Natural killer cell (primary cell): ENCODE results near the gene MED17. TPM values are rescaled to one million over a fixed set of nuclear protein-coding genes. Genes with fewer than 3 reads are reported as not detected.

Experiments used
- ATAC-seq, 3 donors: fragments of 150-1000 bp in 2 of 3; fragments of 200-7000 bp in 1 of 3; cut with Tn5 transposase; 1 replicate in 1 of 3; 2 replicates in 2 of 3; pipeline ENCODE4 v1.10.0; 2021; ENCODE audit warnings: mild to moderate bottlenecking in 2 of 3, moderate library complexity in 2 of 3
- DNase-seq, 2 donors: peaks; one replicate each; pipeline versions ENCODE4 v3.0.0 to v3.0.0-alpha.2; 2013 to 2021; ENCODE audit warnings: mixed read lengths in 1 of 2
- H3K27ac ChIP-seq: one replicate; pipeline ENCODE4 v1.5.1; 2013; ENCODE audit warnings: mild to moderate bottlenecking, low read length
- H3K27me3 ChIP-seq: one replicate; pipeline ENCODE4 v1.6.1; 2013; ENCODE audit warnings: low read length; ENCODE audit not compliant: control insufficient read depth, insufficient read depth
- H3K36me3 ChIP-seq: one replicate; pipeline ENCODE4 v1.6.1; 2013; ENCODE audit warnings: low read length; ENCODE audit not compliant: control insufficient read depth, insufficient read depth
- H3K4me1 ChIP-seq: one replicate; pipeline ENCODE4 v1.6.1; 2013; ENCODE audit warnings: low read length; ENCODE audit not compliant: control insufficient read depth, insufficient read depth
- H3K4me3 ChIP-seq: one replicate; pipeline ENCODE4 v1.5.1; 2013; ENCODE audit warnings: low read length
- H3K9me3 ChIP-seq: one replicate; pipeline ENCODE4 v1.6.1; 2013; ENCODE audit warnings: low read length; ENCODE audit not compliant: control insufficient read depth, insufficient read depth
- H3K27ac Mint-ChIP-seq, 2 donors: one replicate each; pipeline ENCODE4 v1.8.0; 2022; ENCODE audit warnings: mild to moderate bottlenecking in 2 of 2, mixed read lengths in 2 of 2, moderate library complexity in 1 of 2
- H3K27me3 Mint-ChIP-seq, 2 donors: one replicate each; pipeline ENCODE4 v1.8.0; 2022; ENCODE audit warnings: low read depth in 2 of 2, mixed read lengths in 2 of 2
- H3K36me3 Mint-ChIP-seq: one replicate; pipeline ENCODE4 v1.8.0; 2022; ENCODE audit warnings: mixed read lengths
- H3K4me1 Mint-ChIP-seq, 2 donors: one replicate each; pipeline ENCODE4 v1.8.0; 2022; ENCODE audit warnings: mixed read lengths in 2 of 2
- H3K4me3 Mint-ChIP-seq: one replicate; pipeline ENCODE4 v1.8.0; 2022; ENCODE audit warnings: mild to moderate bottlenecking, moderate library complexity, mixed read lengths
- H3K9me3 Mint-ChIP-seq, 2 donors: one replicate each; pipeline ENCODE4 v1.8.0; 2022; ENCODE audit warnings: mixed read lengths in 2 of 2
- WGBS: methylation state at CpG from one replicate; pipeline ENCODE4 v1.1.7; 2013; ENCODE audit warnings: missing lambda C conversion rate; ENCODE audit not compliant: insufficient coverage; 5-methylcytosine and 5-hydroxymethylcytosine counted together
- intact Hi-C: fragments of 100-400 bp; cut with micrococcal nuclease; formaldehyde crosslinking; loops from one replicate; pipeline ENCODE4 v1.14.2; 2022
- total RNA-seq, 4 donors: library from RNA; stranded (reverse); fragments of 120-200 nt in 1 of 4; gene quantifications; one replicate each; pipeline versions ENCODE4 v1.2.3 to v1.2.4, GENCODE V29; 2013 to 2022
- TF ChIP-seq, protein P1 (sequence below): fragments of 200-600 bp; IDR thresholded peaks from one replicate; pipeline ENCODE4 v1.8.0; 2022; ENCODE audit warnings: antibody characterized with exemption

MED17 gene
- total RNA-seq, 3 donors from 2014 or later (not counting 1 experiment from before 2014, with no cell fraction given) = 48.8 to 71.5 (median 66.4) TPM

DNA sequence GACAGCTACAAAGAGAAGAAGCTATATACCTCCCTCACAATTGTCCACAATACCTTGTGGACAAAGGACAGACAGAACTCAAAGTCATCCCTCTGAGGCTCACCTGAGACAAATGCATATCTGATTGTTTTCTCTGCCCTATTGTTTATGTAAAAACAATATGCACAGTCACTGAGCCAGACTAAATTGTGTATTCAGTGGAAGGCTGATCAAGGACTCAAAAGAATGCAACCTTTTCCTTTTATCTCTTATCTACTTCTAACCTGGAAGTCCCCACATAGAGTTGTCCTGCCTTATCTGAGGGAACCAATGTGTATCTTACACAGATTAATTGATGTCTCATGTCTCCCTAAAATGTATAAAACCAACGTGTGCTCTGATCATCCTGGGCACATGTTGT, 13.9 kb upstream of the MED17 start:
- intact Hi-C loops = no loop called here
- Histone ChIP-seq H3K27ac (no peak overlapping the region), H3K36me3 (no peaks in the 10 kb centered on the region), H3K4me1 (no peaks in the 10 kb centered on the region), H3K27me3 (no peaks in the 10 kb centered on the region), H3K9me3 (peaks cover 3% of the 10 kb centered on the region), H3K4me3 (no peak overlapping the region)
- 61% methylated on average over 1 of the region's 1 CpG for WGBS
- DNase-seq (no peak), ATAC-seq (no peak)
- peaks cover 0 to 2% of the 10 kb centered on the region in 2 donors for H3K9me3 Mint-ChIP-seq
- no peaks in the 10 kb centered on the region for H3K27me3 Mint-ChIP-seq
- TF ChIP-seq, protein P1, sequence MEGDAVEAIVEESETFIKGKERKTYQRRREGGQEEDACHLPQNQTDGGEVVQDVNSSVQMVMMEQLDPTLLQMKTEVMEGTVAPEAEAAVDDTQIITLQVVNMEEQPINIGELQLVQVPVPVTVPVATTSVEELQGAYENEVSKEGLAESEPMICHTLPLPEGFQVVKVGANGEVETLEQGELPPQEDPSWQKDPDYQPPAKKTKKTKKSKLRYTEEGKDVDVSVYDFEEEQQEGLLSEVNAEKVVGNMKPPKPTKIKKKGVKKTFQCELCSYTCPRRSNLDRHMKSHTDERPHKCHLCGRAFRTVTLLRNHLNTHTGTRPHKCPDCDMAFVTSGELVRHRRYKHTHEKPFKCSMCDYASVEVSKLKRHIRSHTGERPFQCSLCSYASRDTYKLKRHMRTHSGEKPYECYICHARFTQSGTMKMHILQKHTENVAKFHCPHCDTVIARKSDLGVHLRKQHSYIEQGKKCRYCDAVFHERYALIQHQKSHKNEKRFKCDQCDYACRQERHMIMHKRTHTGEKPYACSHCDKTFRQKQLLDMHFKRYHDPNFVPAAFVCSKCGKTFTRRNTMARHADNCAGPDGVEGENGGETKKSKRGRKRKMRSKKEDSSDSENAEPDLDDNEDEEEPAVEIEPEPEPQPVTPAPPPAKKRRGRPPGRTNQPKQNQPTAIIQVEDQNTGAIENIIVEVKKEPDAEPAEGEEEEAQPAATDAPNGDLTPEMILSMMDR = no peak
- H3K4me1 Mint-ChIP-seq = no peaks in the 10 kb centered on the region
- H3K27ac Mint-ChIP-seq = no peak overlapping the region
- no peak overlapping the region for H3K4me3 Mint-ChIP-seq
- no peaks in the 10 kb centered on the region for H3K36me3 Mint-ChIP-seq

DNA sequence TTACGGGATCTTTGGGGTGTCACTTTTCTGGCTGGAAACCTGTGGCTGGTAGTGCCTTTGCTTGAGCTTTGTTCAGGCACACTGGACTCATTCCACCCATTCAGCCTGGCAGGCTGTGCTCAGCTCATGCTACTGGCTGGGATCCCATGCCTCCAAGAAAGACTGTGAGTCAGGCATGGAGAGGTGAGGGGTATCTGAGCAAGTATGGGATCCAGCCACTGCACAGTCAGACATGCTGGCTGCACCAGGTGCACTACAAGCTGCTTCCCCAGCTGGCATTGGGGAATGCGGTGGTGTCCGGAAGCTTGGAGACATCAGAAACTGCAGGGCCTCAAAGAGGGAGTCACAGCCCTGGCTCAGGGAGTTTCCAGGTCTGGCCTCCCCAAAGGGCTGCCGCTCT, 12.0 kb upstream of the MED17 start:
- no peaks in the 10 kb centered on the region for H3K27me3 Mint-ChIP-seq
- H3K4me3 Mint-ChIP-seq = no peak overlapping the region
- intact Hi-C loops = no loop called here
- no peaks in the 10 kb centered on the region for H3K4me1 ChIP-seq
- no peaks in the 10 kb centered on the region for H3K27me3 ChIP-seq
- H3K4me1 Mint-ChIP-seq = no peaks in the 10 kb centered on the region
- no peak overlapping the region for H3K4me3 ChIP-seq
- no peak for DNase-seq
- no peaks in the 10 kb centered on the region for H3K36me3 ChIP-seq
- H3K36me3 Mint-ChIP-seq = no peaks in the 10 kb centered on the region
- TF ChIP-seq, protein P1 = no peak
- no peak overlapping the region for H3K27ac ChIP-seq
- no peak overlapping the region for H3K27ac Mint-ChIP-seq
- no peaks in the 10 kb centered on the region for H3K9me3 Mint-ChIP-seq
- 97% methylated on average over 4 of the region's 4 CpGs for WGBS
- H3K9me3 ChIP-seq = peaks cover 3% of the 10 kb centered on the region
- no peak for ATAC-seq

DNA sequence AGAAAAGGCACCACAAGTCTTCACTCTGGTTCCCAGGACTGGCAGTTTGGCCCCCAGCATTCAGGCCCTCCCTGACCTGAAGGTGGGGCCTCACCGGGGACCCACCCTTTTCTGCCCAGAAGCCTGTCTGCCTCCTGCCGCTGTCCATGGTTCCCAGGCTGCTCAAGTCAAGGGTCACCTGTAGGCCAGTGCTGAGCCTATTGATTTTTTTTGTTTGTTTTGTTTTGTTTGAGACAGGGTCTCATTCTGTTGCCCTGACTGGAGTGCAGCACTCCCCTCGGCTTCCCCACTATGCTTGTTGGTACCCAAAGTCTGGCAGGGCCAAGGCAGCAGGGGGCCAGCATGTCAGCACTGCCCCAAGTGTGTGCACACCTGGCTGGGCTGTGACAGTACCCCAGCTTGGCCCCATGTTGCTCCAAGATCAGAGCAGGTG, 11.0 kb upstream of the MED17 start:
- ATAC-seq = no peak
- peaks cover 3% of the 10 kb centered on the region for H3K9me3 ChIP-seq

More for the DNA sequence above, 11.0 kb upstream of the MED17 start:
- Mint-ChIP-seq H3K4me1 (no peaks in the 10 kb centered on the region), H3K27me3 (no peaks in the 10 kb centered on the region), H3K27ac (no peak overlapping the region), H3K9me3 (no peaks in the 10 kb centered on the region), H3K4me3 (no peak overlapping the region), H3K36me3 (no peaks in the 10 kb centered on the region)
- H3K27ac ChIP-seq = no peak overlapping the region
- intact Hi-C loops = no loop called here
- no peaks in the 10 kb centered on the region for H3K27me3 ChIP-seq
- 96% methylated on average over 3 of the region's 3 CpGs for WGBS
- no peak overlapping the region for H3K4me3 ChIP-seq
- H3K36me3 ChIP-seq = no peaks in the 10 kb centered on the region
- DNase-seq = no peak
- H3K4me1 ChIP-seq = no peaks in the 10 kb centered on the region
- TF ChIP-seq, protein P1 = no peak
